ENCODE results near the gene SV2C. TPM values are rescaled to one million over a fixed set of nuclear protein-coding genes. Genes with fewer than 3 reads are reported as not detected.
A peak's percentile ranks its signal among the peaks of the same experiment; 100 is the strongest.

Gene SV2C
- total RNA-seq, 1 donor from 2014 or later: not detected

DNA sequence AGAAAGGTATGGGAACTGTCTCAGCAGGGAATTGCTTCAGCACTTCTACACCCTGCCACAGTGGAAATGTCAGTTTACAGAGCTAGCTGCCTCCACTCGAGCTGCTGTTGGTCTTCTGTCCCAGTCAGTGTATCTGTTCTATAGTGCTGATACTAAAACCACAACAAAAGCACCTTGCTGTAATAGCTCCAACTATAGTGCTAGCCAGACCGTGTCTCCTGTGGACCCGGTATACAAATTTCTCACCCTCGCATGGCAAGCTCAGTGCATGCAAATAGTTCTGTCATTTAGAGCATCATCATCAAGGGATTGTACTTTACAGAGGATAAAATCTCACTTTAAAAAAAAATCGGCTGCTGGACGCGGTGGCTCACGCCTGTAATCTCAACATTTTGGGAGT is 268.4 kb downstream of the SV2C start:
- H3K27ac Mint-ChIP-seq: peak overlapping the region; percentile 66
- ATAC-seq (ENCODE audit: low read depth) (peak; percentile 98), DNase-seq (peak; percentile 16)
- H3K36me3 Mint-ChIP-seq (ENCODE audit: low read depth): no peaks in the 10 kb centered on the region
- TF ChIP-seq, protein P1, sequence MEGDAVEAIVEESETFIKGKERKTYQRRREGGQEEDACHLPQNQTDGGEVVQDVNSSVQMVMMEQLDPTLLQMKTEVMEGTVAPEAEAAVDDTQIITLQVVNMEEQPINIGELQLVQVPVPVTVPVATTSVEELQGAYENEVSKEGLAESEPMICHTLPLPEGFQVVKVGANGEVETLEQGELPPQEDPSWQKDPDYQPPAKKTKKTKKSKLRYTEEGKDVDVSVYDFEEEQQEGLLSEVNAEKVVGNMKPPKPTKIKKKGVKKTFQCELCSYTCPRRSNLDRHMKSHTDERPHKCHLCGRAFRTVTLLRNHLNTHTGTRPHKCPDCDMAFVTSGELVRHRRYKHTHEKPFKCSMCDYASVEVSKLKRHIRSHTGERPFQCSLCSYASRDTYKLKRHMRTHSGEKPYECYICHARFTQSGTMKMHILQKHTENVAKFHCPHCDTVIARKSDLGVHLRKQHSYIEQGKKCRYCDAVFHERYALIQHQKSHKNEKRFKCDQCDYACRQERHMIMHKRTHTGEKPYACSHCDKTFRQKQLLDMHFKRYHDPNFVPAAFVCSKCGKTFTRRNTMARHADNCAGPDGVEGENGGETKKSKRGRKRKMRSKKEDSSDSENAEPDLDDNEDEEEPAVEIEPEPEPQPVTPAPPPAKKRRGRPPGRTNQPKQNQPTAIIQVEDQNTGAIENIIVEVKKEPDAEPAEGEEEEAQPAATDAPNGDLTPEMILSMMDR (IDR thresholded peaks at IDR 0.05): no peak
- peaks cover 24% of the 10 kb centered on the region for H3K4me1 Mint-ChIP-seq
- POLR2A ChIA-PET: interaction anchor here (0.6 to 1.5 kb wide), 2 partner anchors 51 to 1501 kb away, joined by 3 to 5 read pairs; partner anchors contain the start of gene IQGAP2
- peak overlapping the region; percentile 35 for H3K4me3 Mint-ChIP-seq
- peaks cover 3% of the 10 kb centered on the region for H3K27me3 Mint-ChIP-seq
- no peaks in the 10 kb centered on the region for H3K9me3 Mint-ChIP-seq
- intact Hi-C loops (cut with micrococcal nuclease): loop anchor here (1.0 to 5.0 kb wide), 2 partner anchors 52 to 634 kb away; partner anchors contain the start of genes IQGAP2 and POC5
- CTCF ChIA-PET: interaction anchor here (1.2 to 1.6 kb wide), 2 partner anchors 51 to 52 kb away, joined by 3 to 5 read pairs; no protein-coding TSS in a partner anchor

DNA sequence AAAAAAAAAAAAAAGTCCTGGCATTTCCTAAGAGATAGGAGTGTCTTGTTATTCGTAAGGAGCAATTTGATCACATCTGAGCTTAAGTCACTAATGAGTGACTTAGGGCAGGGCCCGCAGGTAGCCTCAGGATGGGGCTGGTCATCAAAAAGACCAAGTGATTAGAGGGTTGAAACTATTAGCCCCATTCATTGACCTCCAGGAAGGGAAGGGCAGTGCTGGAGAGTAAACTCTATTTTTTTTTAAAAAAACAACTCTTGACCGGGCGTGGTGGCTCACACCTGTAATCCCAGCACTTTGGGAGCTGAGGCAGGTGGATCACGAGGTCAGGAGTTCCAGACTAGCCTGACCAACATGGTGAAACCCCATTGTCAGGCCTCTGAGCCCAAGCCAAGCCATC is 273.7 kb downstream of the SV2C start:
- H3K9me3 Mint-ChIP-seq: no peaks in the 10 kb centered on the region
- intact Hi-C loops (cut with micrococcal nuclease): no loop called here
- H3K36me3 Mint-ChIP-seq (ENCODE audit: low read depth): no peaks in the 10 kb centered on the region
- ATAC-seq (ENCODE audit: low read depth) (no peak), DNase-seq (no peak)
- H3K4me3 Mint-ChIP-seq: no peak overlapping the region
- ChIA-PET CTCF (no interaction called here), POLR2A (no interaction called here)
- H3K4me1 Mint-ChIP-seq: peaks cover 7% of the 10 kb centered on the region
- peaks cover 3% of the 10 kb centered on the region for H3K27me3 Mint-ChIP-seq
- H3K27ac Mint-ChIP-seq: peak overlapping the region; percentile 41
- TF ChIP-seq, protein P1 (IDR thresholded peaks at IDR 0.05): no peak

DNA sequence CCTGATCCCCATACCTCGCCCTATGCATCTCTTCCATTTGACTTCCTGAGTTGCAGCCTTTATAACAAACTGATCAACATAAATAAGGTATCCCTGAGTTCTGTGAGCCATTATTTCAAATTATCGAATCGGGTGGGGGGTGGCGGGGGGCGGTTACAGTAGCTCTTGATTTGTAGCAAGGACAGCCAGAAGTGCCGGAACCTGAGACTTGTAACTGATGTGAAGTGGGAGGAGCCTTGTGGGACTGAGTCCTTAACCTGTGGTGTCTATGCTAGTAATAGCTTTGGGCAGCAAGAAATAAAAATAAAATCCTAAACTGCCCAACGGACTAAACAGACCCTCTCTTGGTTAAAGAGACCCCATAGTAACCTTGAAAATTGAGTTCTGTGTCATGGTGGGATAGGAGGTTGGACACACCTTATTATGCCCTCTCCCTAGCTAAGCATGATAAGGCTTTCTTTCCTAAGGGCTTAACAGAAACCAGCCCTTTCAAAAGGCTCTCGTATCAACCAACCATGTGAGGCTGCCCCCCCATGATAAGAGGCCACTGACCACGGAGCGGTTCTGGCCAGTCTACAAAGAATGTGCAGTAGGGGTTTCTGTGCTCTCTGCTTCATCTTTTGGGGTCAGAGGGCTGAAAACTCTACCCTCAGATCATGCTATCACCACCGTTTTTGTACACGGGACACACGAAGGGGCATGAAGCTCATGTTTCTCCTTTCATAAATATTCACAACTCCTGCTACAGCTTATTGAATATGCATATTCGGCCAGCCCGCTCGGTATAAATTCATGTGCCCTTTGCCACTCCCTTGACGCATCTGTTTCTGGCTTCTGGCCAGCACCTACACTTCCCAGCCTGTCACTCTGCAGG is 280.4 kb downstream of the SV2C start:
- Mint-ChIP-seq H3K36me3 (ENCODE audit: low read depth) (no peaks in the 10 kb centered on the region), H3K27me3 (peaks cover 4% of the 10 kb centered on the region), H3K9me3 (no peaks in the 10 kb centered on the region), H3K4me3 (no peak overlapping the region), H3K4me1 (no peaks in the 10 kb centered on the region), H3K27ac (no peak overlapping the region)
- DNase-seq: no peak
- ChIA-PET POLR2A (no interaction called here), CTCF (no interaction called here)
- intact Hi-C loops (cut with micrococcal nuclease): no loop called here
- TF ChIP-seq, protein P1 (IDR thresholded peaks at IDR 0.05): no peak
- ATAC-seq (ENCODE audit: low read depth): no peak

DNA sequence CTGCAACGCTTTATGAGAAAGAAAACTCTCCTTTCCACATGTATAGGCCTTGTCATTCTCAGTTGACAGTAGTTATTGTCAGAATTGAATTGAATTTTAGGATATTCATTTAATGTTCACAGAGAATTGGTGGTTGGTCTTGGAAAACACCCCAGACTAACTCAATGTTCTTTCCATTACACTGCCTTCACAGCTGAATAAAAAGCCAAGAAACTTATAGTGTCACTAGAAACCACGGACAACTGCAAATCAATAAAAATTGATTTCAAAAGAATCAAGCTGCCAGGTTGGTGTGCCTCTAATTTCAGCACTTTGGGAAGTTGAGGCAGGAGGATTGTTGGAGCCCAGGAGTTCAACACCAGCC is 281.0 kb downstream of the SV2C start:
- Mint-ChIP-seq H3K4me3 (no peak overlapping the region), H3K27ac (no peak overlapping the region), H3K36me3 (ENCODE audit: low read depth) (no peaks in the 10 kb centered on the region), H3K27me3 (peaks cover 4% of the 10 kb centered on the region), H3K4me1 (no peaks in the 10 kb centered on the region), H3K9me3 (no peaks in the 10 kb centered on the region)
- intact Hi-C loops (cut with micrococcal nuclease): no loop called here
- ChIA-PET POLR2A (no interaction called here), CTCF (no interaction called here)
- ATAC-seq (ENCODE audit: low read depth): no peak
- TF ChIP-seq, protein P1 (IDR thresholded peaks at IDR 0.05): no peak
- DNase-seq: no peak

DNA sequence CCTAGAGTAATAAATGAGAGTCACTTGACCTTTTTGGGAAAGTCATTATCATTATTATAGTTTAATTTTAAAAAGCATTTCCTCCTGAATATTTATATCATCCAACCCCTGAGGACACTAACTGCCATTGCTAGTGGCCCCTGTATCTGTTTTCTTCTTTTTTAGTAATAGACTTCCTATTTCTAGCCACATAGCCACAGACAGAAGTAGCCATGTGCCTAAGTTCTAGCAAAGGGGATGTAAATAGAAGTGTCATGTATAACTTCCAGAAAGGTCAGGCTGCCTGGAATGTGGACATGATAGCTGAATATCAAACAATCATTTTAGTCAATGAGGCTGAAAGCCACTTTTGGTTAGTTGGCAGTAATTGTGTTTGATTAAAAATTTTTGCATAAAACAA is 282.4 kb downstream of the SV2C start:
- Mint-ChIP-seq H3K27me3 (peaks cover 4% of the 10 kb centered on the region), H3K27ac (no peak overlapping the region), H3K36me3 (ENCODE audit: low read depth) (no peaks in the 10 kb centered on the region), H3K9me3 (no peaks in the 10 kb centered on the region), H3K4me3 (no peak overlapping the region), H3K4me1 (no peaks in the 10 kb centered on the region)
- ChIA-PET CTCF (no interaction called here), POLR2A (no interaction called here)
- DNase-seq (no peak), ATAC-seq (ENCODE audit: low read depth) (no peak)
- intact Hi-C loops (cut with micrococcal nuclease): no loop called here
- TF ChIP-seq, protein P1 (IDR thresholded peaks at IDR 0.05): no peak

Measured in activated B cell treated with CpG ODN at 0.5 μM for 24 hours (primary cell).